SK-N-SH (cell line): Measurements from ENCODE around the gene PRRT4.

Source experiments
- EP300 ChIP-seq, 2 experiments: IDR thresholded peaks; 2 replicates each; pipeline versions ENCODE4 v1.4.0 to v1.6.1; 2012; ENCODE audit warnings: borderline replicate concordance in 1 of 2, low read depth in 1 of 2, low read length in 1 of 2
- FOXM1 ChIP-seq: IDR thresholded peaks from 2 replicates; pipeline ENCODE4 v1.4.0; 2012; ENCODE audit warnings: low read depth, mild to moderate bottlenecking
- NRF1 ChIP-seq: IDR thresholded peaks from 2 replicates; pipeline ENCODE4 v1.6.1; 2012; ENCODE audit warnings: low read depth, mild to moderate bottlenecking, low read length
- RFX5 ChIP-seq: IDR thresholded peaks from 2 replicates; pipeline ENCODE4 v1.6.1; 2012; ENCODE audit warnings: mild to moderate bottlenecking, improper control_type of control experiment, low read length
- TAF1 ChIP-seq: IDR thresholded peaks from 2 replicates; pipeline ENCODE4 v1.6.1; 2012; ENCODE audit warnings: low read depth, mild to moderate bottlenecking, low read length, moderate library complexity, borderline replicate concordance
- YY1 ChIP-seq: IDR thresholded peaks from 2 replicates; pipeline ENCODE4 v1.4.0; 2012; ENCODE audit warnings: low read depth, mild to moderate bottlenecking
- TF ChIP-seq, protein P1 (sequence below): IDR thresholded peaks from 2 replicates; pipeline ENCODE4 v1.4.0; 2012; ENCODE audit warnings: low read depth
- TF ChIP-seq, protein P2 (sequence below): fragments of 200-600 bp; sonication (generic); IDR thresholded peaks from 2 replicates; pipeline ENCODE4 v1.6.1; 2017; ENCODE audit warnings: antibody characterized with exemption, mild to moderate bottlenecking, moderate library complexity

DNA sequence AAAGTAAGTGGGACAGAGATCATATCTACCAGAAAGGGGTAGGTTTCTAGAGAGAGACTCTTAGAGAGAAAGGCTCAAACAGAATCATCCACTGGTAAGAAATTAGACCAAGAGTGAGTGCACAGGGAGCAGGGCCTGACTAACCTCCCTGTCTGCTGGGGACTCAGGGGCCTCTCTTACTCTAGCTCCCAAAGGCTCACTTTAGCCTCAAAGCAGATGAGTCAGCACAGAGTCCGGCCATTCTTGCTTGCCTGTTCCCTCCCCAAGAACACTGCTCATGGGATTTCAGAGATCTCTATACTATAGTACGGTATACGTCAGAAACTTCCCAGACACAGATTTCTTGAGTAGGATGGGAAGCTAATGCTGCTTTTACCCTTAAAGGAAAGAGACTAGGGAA, 50.5 kb downstream of the PRRT4 start:
- TF ChIP-seq NRF1 (no peak), TAF1 (no peak), EP300 (IDR thresholded peaks at IDR 0.05; ENCODE audit: borderline replicate concordance in 1 of 2, low read depth in 1 of 2, low read length in 1 of 2) (no peak), FOXM1 (no peak), YY1 (no peak), RFX5 (no peak)
- TF ChIP-seq, protein P1, sequence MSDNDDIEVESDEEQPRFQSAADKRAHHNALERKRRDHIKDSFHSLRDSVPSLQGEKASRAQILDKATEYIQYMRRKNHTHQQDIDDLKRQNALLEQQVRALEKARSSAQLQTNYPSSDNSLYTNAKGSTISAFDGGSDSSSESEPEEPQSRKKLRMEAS: no peak
- TF ChIP-seq, protein P2, sequence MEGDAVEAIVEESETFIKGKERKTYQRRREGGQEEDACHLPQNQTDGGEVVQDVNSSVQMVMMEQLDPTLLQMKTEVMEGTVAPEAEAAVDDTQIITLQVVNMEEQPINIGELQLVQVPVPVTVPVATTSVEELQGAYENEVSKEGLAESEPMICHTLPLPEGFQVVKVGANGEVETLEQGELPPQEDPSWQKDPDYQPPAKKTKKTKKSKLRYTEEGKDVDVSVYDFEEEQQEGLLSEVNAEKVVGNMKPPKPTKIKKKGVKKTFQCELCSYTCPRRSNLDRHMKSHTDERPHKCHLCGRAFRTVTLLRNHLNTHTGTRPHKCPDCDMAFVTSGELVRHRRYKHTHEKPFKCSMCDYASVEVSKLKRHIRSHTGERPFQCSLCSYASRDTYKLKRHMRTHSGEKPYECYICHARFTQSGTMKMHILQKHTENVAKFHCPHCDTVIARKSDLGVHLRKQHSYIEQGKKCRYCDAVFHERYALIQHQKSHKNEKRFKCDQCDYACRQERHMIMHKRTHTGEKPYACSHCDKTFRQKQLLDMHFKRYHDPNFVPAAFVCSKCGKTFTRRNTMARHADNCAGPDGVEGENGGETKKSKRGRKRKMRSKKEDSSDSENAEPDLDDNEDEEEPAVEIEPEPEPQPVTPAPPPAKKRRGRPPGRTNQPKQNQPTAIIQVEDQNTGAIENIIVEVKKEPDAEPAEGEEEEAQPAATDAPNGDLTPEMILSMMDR: no peak
